ENCODE measurements around the gene RPS2.
"Not testable (repeated sequence)": the region's sequence is repeated elsewhere in the genome, so short reads cannot be mapped to it uniquely, and the experiment has no call there.

RPS2 gene

DNA sequence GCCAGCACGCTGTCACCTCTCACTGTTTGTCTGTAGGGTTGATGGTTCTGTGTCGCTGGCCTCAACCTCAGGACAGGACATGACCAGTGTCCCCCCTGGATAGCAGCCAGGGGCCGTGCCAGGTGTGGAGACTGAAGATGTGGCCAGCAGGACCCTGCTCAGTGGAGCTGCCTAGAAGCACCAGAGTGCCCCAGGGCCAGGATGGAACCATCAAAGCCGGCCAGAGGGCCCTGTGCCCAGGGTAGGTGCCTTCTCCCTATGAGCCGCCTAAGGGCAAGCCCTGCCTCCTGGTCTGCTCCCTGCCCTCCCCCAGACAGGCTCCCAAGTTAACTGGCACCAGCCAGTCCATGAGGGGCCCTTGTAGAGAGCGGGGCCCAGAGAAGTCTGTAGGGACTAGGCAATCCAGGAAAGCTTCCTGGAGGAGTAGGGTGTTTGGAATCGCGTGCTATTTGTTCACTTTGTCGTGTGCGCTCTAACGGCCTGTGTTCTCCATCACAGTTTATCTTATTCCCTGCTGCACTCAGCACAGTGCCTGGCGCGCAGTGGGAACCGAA, 5.8 kb downstream of the RPS2 start:
- TF ChIP-seq, protein P1, sequence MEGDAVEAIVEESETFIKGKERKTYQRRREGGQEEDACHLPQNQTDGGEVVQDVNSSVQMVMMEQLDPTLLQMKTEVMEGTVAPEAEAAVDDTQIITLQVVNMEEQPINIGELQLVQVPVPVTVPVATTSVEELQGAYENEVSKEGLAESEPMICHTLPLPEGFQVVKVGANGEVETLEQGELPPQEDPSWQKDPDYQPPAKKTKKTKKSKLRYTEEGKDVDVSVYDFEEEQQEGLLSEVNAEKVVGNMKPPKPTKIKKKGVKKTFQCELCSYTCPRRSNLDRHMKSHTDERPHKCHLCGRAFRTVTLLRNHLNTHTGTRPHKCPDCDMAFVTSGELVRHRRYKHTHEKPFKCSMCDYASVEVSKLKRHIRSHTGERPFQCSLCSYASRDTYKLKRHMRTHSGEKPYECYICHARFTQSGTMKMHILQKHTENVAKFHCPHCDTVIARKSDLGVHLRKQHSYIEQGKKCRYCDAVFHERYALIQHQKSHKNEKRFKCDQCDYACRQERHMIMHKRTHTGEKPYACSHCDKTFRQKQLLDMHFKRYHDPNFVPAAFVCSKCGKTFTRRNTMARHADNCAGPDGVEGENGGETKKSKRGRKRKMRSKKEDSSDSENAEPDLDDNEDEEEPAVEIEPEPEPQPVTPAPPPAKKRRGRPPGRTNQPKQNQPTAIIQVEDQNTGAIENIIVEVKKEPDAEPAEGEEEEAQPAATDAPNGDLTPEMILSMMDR (IDR thresholded peaks at IDR 0.05; ENCODE audit: extremely low read depth, missing control alignments): no peak
- no peak for DNase-seq (ENCODE audit: low spot score)

DNA sequence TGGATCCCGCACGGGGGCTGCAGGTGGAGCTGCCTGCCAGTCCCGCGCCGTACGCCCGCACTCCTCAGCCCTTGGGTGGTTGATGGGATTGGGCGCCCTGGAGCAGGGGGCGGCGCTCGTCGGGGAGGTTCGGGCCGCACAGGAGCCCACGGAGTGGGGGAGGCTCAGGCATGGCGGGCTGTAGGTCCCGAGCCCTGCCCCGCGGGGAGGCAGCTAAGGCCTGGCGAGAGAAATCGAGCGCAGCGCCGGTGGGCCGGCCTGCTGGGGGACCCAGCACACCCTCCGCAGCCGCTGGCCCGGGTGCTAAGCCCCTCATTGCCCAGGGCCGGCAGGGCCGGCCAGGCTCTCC, 6.5 kb downstream of the RPS2 start:
- not testable (repeated sequence) for DNase-seq (ENCODE audit: low spot score)

DNA sequence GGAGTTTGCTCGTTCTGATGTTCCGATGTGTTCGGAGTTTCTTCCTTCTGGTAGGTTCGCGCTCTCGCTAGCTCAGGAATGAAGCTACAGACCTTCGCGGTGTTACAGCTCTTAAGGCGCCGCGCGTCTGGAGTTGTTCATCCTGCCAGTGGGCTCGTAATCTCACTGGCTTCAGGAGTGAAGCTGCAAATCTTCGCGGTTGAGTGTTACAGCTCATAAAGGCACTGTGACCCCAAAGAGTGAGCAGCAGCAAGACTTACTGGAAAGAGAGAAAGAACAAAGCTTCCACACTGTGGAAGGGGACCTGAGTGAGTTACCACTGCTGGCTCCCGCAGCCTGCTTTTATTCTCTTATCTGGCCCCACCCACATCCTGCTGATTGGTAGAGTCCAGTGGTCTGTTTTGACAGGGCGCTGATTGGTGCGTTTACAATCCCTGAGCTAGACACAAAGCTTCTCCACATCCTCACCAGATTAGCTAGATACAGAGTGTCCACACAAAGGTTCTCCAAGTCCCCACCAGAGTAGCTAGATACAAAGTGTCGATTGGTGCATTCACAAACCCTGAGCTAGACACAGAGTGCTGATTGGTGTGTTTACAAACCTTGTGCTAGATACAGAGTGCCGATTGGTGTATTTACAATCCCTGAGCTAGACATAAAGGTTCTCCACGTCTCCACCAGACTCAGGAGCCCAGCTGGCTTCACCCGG, 7.0 kb downstream of the RPS2 start:
- DNase-seq (ENCODE audit: low spot score): not testable (repeated sequence)

DNA sequence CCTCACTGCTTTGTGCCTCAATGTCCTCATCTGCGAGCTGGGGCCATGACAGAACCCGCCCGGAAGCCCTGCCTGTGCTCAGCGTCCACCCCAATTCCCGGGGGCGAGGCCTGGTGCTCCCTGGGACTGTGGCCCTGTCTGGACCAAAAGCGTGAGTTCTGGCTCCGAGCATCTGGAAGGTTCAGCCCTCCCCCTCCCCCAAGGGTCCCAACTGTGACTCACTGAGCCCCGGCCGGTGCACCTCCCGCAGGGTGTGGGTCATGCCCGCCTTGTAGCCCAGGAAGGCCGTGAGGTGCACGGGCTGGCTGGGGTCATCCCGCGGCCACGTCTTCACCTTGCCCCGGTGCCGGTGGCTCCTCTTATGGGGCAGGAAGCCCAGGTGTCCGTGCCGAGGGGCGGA, 10.9 kb downstream of the RPS2 start:
- TF ChIP-seq, protein P1 (IDR thresholded peaks at IDR 0.05; ENCODE audit: extremely low read depth, missing control alignments): no peak
- DNase-seq (ENCODE audit: low spot score): no peak

DNA sequence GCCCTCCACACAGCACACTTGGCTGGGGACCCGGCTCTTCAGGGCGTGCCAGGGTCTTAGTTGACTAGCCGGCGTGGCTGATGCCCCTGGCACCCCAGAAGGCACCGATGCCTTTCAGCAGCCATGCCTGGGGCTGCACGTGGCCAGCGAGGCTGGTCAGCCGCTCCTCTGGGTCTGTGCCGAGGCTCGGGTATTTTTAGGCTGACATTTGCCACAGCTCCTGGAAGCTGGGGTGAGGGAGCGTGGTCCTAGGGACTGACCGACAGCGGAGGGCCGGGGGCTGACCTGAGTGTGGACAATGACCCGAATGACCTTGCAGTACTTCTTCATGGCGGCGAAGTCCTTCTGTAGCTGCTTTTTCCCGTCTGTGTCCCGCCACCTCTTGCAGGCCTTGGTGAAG, 14.1 kb downstream of the RPS2 start:
- TF ChIP-seq, protein P1 (IDR thresholded peaks at IDR 0.05; ENCODE audit: extremely low read depth, missing control alignments): no peak
- DNase-seq (ENCODE audit: low spot score): no peak

DNA sequence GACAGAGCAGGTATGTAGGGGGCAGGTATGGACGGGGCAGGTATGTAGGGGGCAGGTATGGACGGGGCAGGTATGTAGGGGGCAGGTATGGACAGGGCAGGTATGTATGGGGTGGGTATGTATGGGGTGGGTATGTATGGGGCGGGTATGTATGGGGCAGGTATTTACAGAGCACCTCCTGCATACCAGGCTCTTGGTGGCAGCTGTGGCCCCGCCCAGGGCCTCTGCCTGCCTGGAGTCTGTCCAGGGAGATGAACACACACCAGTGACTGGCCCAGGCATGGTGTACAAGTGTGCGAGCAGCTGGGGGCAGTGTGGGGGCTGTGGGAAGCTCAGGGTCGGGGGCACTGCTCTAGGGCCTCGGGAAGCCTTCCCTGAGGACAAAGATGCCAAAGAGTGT, 14.6 kb downstream of the RPS2 start:
- no peak for DNase-seq (ENCODE audit: low spot score)
- TF ChIP-seq, protein P1 (IDR thresholded peaks at IDR 0.05; ENCODE audit: extremely low read depth, missing control alignments): no peak

DNA sequence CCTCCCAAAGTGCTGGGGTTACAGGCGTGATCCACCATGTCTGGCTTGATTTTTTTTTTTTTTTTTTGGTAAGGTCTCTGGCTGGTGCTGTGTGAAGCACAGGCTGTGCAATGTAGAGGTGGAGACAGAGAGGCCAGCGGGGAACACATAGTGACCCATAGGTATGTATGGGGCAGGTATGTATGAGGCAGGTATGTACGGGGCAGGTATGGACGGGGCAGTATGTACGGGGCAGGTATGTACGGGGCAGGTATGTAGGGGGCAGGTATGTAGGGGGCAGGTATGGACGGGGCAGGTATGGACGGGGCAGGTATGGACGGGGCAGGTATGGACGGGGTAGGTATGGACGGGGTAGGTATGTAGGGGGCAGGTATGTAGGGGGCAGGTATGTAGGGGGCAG, 15.1 kb downstream of the RPS2 start:
- no peak for DNase-seq (ENCODE audit: low spot score)
- TF ChIP-seq, protein P1 (IDR thresholded peaks at IDR 0.05; ENCODE audit: extremely low read depth, missing control alignments): no peak

DNA sequence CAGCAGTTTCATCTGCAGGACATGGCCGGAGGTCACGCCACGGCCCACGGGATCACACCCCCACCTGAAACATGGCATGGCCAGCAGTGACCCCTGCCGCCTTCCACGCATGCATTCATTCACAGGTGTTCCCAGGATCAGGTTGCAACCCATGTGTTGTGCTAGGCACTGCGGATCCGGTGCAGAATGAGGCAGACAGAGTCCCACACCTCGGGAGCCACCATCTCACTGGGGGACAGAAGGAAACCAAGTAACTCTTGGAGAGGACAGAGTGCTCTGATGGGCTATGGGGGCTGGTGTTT, 17.3 kb downstream of the RPS2 start:
- TF ChIP-seq, protein P1 (IDR thresholded peaks at IDR 0.05; ENCODE audit: extremely low read depth, missing control alignments): no peak
- no peak for DNase-seq (ENCODE audit: low spot score)

All from GM20000 (cell line).